DMS153 treated with DMSO at 0.1 percent for 48 hours (cell line): ENCODE measurements around the gene GGN.
A peak's percentile ranks its signal among the peaks of the same experiment; 100 is the strongest.
"Not testable (repeated sequence)": the region's sequence is repeated elsewhere in the genome, so short reads cannot be mapped to it uniquely, and the experiment has no call there.

Experiments used
- DNase-seq: peaks from one replicate; lab custom pipeline; 2025; ENCODE audit not compliant: unreplicated experiment; lab: John Stamatoyannopoulos, UW

GGN gene

DNA sequence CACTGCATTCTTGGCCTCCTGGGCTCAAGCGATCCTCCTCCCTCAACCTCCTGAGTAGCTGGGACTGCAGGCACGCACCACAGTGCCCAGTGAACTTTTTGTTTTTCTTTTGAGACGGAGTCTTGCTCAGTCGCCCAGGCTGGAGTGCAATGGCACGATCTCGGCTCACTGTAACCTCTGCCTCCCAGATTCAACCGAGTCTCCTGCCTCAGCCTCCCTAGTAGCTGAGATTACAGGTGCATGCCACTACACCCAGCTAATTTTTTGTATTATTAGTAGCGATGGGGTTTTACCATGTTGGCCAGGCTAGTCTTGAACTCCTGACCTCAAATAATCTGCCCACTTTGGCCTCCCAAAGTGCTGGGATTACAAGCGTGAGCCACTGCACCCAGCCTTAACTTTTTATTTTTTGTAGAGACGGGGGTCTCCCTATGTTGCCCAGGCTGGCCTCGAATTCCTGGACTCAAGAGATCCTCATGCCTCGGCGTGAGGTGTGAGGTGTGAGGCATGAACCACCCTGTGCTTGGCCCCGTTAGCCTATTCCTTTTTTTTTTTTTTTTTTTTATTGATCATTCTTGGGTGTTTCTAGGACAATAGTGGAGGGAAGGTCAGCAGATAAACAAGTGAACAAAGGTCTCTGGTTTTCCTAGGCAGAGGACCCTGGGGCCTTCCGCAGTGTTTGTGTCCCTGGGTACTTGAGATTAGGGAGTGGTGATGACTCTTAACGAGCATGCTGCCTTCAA, 24.7 kb downstream of the GGN start:
- DNase-seq: not testable (repeated sequence)

GRCh38 chr19:38362076-38362945, 25.5 kb downstream of the GGN start:
- peak; percentile 51 for DNase-seq

GRCh38 chr19:38361633-38362075, 26.2 kb downstream of the GGN start:
- DNase-seq: peak; percentile 63

GRCh38 chr19:38360839-38361631, 26.8 kb downstream of the GGN start:
- no peak for DNase-seq

- no peak for DNase-seq
Observed at GRCh38 chr19:38360351-38360750, 27.5 kb downstream of the GGN start.

- no peak for DNase-seq
Observed at GRCh38 chr19:38359242-38360021, 28.4 kb downstream of the GGN start.

DNA sequence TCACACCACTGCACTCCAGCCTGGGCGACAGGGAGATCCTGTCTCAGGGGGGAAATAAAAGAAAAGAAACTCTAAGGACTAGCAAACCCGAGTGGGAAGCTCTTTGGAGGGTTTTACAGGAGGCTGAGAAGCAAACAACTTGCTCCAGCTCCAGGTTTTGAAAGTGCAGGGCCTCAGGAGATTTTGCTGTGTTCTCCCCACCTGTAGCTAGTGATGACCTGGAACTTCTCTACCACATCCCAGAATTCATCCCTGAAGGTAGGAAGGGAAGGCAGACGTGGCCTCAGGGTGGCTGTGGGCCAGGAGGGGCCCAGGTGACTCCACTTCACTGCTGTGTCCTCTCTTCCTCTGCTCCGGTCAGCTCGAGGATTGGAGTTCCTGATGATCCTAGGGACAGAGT, 29.8 kb downstream of the GGN start:
- DNase-seq: no peak

GRCh38 chr19:38355728-38356725, 31.8 kb downstream of the GGN start:
- no peak for DNase-seq

GRCh38 chr19:38352611-38353010, 35.2 kb downstream of the GGN start:
- no peak for DNase-seq

- DNase-seq: no peak
Observed at GRCh38 chr19:38351865-38352395, 35.9 kb downstream of the GGN start.

DNA sequence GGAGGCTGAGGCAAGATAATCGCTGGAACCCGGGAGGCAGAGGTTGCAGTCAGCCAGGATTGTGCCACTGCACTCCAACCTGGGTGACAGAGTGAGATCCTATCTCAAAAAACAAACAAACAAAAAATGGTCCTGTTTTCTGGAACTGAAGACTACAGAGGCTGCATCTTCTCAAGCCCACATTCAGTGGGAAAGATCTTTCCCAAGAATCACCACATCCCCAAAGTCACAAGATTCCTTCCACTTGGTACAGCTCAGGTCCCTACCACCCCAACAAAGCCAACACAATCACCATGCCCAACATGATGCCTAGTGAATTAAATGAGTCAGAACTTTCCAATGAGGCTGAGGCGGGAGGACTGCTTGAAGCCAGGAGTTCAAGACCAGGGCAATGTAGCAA, 37.0 kb downstream of the GGN start:
- DNase-seq: no peak

- DNase-seq: no peak
Observed at GRCh38 chr19:38346837-38347236, 41.0 kb downstream of the GGN start.

GRCh38 chr19:38340927-38341326, 46.9 kb downstream of the GGN start:
- no peak for DNase-seq

DNA sequence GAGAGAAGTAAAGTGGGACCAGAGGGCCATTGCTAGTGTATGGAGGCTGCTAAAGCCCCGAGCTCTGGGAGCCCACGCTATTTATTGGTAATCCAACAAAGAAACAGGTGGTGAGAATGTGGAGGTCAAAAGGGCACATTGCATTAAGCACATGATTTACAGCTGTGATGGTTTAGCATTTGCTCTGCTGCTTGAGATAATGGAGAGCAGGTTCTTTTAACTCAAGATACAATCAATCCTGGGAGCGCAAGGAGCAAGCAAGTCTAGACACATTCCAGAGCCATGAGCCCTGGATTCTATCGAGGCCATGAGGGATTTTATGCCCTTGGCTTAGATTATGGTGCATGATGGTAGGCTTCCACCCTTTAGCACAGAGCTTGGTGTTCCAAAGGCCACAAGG, 48.8 kb downstream of the GGN start:
- DNase-seq: not testable (repeated sequence)

DNA sequence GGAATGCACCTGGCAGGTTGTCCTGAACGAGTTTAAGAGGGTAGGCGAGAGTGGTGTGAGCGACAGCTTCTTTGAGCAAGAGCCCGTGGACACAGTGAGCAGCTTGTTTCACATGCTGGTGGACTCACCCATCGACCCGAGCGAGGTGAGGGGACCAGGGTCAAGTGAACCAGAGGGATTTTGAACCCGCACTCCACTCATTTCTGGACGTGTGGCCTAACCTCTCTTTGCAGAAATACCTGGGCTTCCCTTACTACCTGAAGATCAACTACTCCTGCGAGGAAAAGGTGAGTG, 50.5 kb downstream of the GGN start:
- no peak for DNase-seq

DNA sequence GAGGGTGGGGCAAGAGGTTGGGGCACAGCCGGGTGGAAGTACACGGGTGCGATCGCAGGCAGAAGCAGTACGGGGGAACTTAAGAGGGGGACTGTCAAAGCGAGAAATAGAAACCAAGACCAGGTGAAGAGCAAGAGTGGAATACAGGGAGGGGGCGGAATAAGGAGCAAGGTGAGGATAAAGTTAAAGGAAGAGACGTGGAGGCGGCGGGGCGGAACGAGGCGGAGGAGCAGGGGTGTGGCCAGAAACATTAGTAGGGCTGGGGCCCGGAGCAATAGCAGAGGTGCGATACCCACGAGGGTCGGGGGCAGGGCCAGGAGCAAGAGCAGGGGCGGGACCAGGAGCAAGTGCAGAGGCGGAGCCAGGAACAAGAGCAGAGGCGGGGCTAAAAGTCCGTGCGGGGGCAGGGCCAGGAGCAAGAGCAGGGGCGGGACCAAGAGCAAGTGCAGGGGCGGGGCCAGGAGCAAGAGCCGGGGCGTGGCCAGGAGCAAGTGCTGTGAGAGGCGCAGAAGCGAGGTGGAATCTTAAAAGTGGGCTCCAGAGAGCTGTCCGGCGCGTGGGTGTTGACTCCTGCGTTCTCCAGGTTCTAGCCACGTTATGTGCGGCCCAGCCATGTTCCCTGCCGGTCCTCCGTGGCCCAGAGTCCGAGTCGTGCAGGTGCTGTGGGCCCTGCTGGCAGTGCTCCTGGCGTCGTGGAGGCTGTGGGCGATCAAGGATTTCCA, 51.0 kb downstream of the GGN start:
- peak; percentile 95 for DNase-seq

GRCh38 chr19:38335949-38336637, 51.7 kb downstream of the GGN start:
- DNase-seq: peak; percentile 92
